SU-DHL-6 (cell line): ENCODE results near the gene ANAPC4.

Experiments
- H2AFZ ChIP-seq: fragments of 200-600 bp; sonication (generic); 2 replicates; pipeline ENCODE4 v1.6.1; 2014; ENCODE audit warnings: low read depth, mild to moderate bottlenecking, moderate library complexity, mixed read lengths, antibody characterized with exemption, low read length; ENCODE audit not compliant: severe bottlenecking
- H3F3A ChIP-seq: fragments of 200-600 bp; shearing (Covaris generic); 2 replicates; pipeline ENCODE4 v1.6.0; 2016; ENCODE audit warnings: antibody characterized with exemption, mild to moderate bottlenecking; ENCODE audit not compliant: insufficient read depth
- H3K27ac ChIP-seq: fragments of 200-600 bp; sonication (generic); 2 replicates; pipeline ENCODE4 v1.5.1; 2016; ENCODE audit warnings: low read depth, mild to moderate bottlenecking, low read length, moderate library complexity, mixed read lengths
- H3K27me3 ChIP-seq: fragments of 200-600 bp; sonication (generic), shearing (Covaris generic); 2 replicates; pipeline ENCODE4 v1.6.0; 2014; ENCODE audit warnings: mild to moderate bottlenecking, low read length
- H3K36me3 ChIP-seq: fragments of 200-600 bp; sonication (generic); 2 replicates; pipeline ENCODE4 v1.6.1; 2014; ENCODE audit warnings: mild to moderate bottlenecking, low read length, mixed read lengths
- H3K4me2 ChIP-seq: fragments of 300-600, 200-600 bp; shearing (Covaris generic), sonication (generic); 2 replicates; pipeline ENCODE4 v1.6.0; 2014; ENCODE audit warnings: low read length, low read depth, mild to moderate bottlenecking; ENCODE audit not compliant: poor library complexity, severe bottlenecking
- H3K4me3 ChIP-seq: fragments of 200-600 bp; sonication (generic); 2 replicates; pipeline ENCODE4 v1.5.1; 2014; ENCODE audit warnings: antibody characterized with exemption, low read length, mild to moderate bottlenecking, mixed read lengths; ENCODE audit not compliant: insufficient read depth, poor library complexity, severe bottlenecking
- H3K79me2 ChIP-seq: fragments of 200-600 bp; sonication (generic); 2 replicates; pipeline ENCODE4 v1.6.1; 2014; ENCODE audit warnings: mild to moderate bottlenecking, low read length, moderate library complexity; ENCODE audit not compliant: insufficient read depth
- H3K9ac ChIP-seq: fragments of 200-600 bp; sonication (generic); 2 replicates; pipeline ENCODE4 v1.7.0; 2014; ENCODE audit warnings: mild to moderate bottlenecking, low read length
- H3K9me2 ChIP-seq: fragments of 200-600 bp; sonication (generic); replicated peaks from 2 replicates; pipeline ENCODE4 v1.6.1; 2014; ENCODE audit warnings: low read length; ENCODE audit not compliant: insufficient read depth
- H3K9me3 ChIP-seq: fragments of 200-600 bp; sonication (generic); 2 replicates; pipeline ENCODE4 v1.6.1; 2014; ENCODE audit warnings: low read length, mixed read lengths; ENCODE audit not compliant: insufficient read depth
- H4K20me1 ChIP-seq: fragments of 200-600 bp; sonication (generic); 2 replicates; pipeline ENCODE4 v1.6.1; 2014; ENCODE audit warnings: low read depth, mild to moderate bottlenecking, antibody characterized with exemption, low read length, moderate library complexity, mixed read lengths
- CTCF ChIP-seq: fragments of 200-600 bp; sonication (generic); IDR thresholded peaks from one replicate; pipeline ENCODE4 v1.5.1; 2017; ENCODE audit warnings: antibody characterized with exemption, mild to moderate bottlenecking, low read length, moderate library complexity; ENCODE audit not compliant: insufficient read depth, poor library complexity, severe bottlenecking
- EZH2phosphoT487 ChIP-seq: fragments of 200-600 bp; sonication (generic), shearing (Covaris generic); conservative IDR thresholded peaks from 2 replicates; pipeline ENCODE4 v1.6.1; 2018; ENCODE audit warnings: mild to moderate bottlenecking, antibody characterized with exemption, low read length, moderate library complexity, mixed read lengths

ANAPC4 gene

GRCh38 chr4:25397305-25397704 is 20.2 kb downstream of the ANAPC4 start:
- H3K4me3 ChIP-seq, result no peak overlapping the region
- H3K36me3 ChIP-seq, result peaks cover 63% of the 10 kb centered on the region
- H3F3A ChIP-seq, result no peaks in the 10 kb centered on the region
- no peak overlapping the region for H3K4me2 ChIP-seq
- no peak overlapping the region for H3K27ac ChIP-seq
- TF ChIP-seq CTCF, result no peak
- TF ChIP-seq EZH2phosphoT487, result no peak
- H3K9me2 ChIP-seq, result no peaks in the 10 kb centered on the region
- no peaks in the 10 kb centered on the region for H3K9me3 ChIP-seq
- H2AFZ ChIP-seq, result no peak overlapping the region
- H3K27me3 ChIP-seq, result no peaks in the 10 kb centered on the region
- no peaks in the 10 kb centered on the region for H4K20me1 ChIP-seq
- H3K79me2 ChIP-seq, result no peaks in the 10 kb centered on the region
- H3K9ac ChIP-seq, result no peak overlapping the region

DNA sequence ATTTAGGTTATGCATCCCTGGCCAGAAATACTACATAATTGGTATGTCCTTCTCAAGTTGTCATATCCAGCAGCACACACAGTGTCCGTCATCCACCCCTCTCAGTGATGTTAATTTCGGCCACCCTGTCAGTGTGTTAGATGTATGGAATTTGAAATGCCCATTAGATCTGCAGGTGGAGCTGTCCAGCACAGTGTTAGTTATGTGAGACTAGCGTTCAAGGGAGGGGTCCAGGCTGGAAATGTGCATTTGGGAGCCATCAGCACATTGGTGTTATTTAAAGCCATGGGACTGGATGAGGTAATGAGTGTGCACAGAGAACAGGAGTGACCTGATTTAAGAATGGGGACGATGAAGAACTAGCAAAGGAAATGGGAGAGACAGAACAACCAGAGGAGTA is 22.4 kb downstream of the ANAPC4 start:
- Histone ChIP-seq H4K20me1 (no peaks in the 10 kb centered on the region), H3F3A (no peaks in the 10 kb centered on the region), H3K27me3 (no peaks in the 10 kb centered on the region), H3K36me3 (peaks cover 64% of the 10 kb centered on the region), H3K4me3 (no peak overlapping the region), H3K79me2 (no peaks in the 10 kb centered on the region), H3K4me2 (no peak overlapping the region), H3K27ac (no peak overlapping the region), H3K9me3 (no peaks in the 10 kb centered on the region), H2AFZ (no peak overlapping the region), H3K9me2 (no peaks in the 10 kb centered on the region), H3K9ac (no peak overlapping the region)
- no peak for TF ChIP-seq EZH2phosphoT487

DNA sequence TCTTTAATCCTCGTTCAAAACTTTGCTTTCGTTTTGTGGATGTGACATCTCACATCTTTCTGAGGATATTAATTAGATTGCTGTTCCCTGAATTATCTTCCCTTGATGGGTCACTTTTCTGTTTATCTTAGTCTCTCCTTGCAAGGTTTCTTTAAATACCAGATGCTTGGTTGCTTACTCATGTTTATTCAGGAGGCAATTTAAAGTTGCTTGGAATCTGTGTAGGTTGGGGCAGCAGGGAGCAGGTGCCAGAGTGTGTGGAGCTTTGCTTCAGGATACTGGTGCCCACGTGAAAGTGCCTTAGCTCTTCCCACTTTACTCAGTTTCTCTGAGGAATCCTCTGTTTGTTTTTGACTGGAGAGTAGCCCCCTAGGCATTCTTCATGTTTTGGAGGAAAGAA is 24.0 kb downstream of the ANAPC4 start:
- no peaks in the 10 kb centered on the region for H3K27me3 ChIP-seq
- H3K36me3 ChIP-seq, result peaks cover 58% of the 10 kb centered on the region
- H4K20me1 ChIP-seq, result no peaks in the 10 kb centered on the region
- H3K9me3 ChIP-seq, result no peaks in the 10 kb centered on the region
- H2AFZ ChIP-seq, result no peak overlapping the region
- TF ChIP-seq CTCF (no peak), EZH2phosphoT487 (no peak)
- no peak overlapping the region for H3K27ac ChIP-seq
- H3F3A ChIP-seq, result no peaks in the 10 kb centered on the region
- no peak overlapping the region for H3K9ac ChIP-seq
- no peak overlapping the region for H3K4me2 ChIP-seq
- H3K79me2 ChIP-seq, result no peaks in the 10 kb centered on the region
- H3K4me3 ChIP-seq, result no peak overlapping the region
- H3K9me2 ChIP-seq, result no peaks in the 10 kb centered on the region

- Histone ChIP-seq H3K9me2 (no peaks in the 10 kb centered on the region), H3K36me3 (peaks cover 57% of the 10 kb centered on the region), H3K27ac (no peak overlapping the region), H3K79me2 (no peaks in the 10 kb centered on the region), H3K9ac (no peak overlapping the region), H3K4me2 (no peak overlapping the region), H2AFZ (no peak overlapping the region), H4K20me1 (no peaks in the 10 kb centered on the region), H3F3A (no peaks in the 10 kb centered on the region), H3K4me3 (no peak overlapping the region), H3K9me3 (no peaks in the 10 kb centered on the region), H3K27me3 (no peaks in the 10 kb centered on the region)
- no peak for TF ChIP-seq CTCF
- no peak for TF ChIP-seq EZH2phosphoT487
Observed at GRCh38 chr4:25402521-25402920, 25.5 kb downstream of the ANAPC4 start.
